SU-DHL-6 (cell line): ENCODE measurements around the gene CC2D1A.

ENCODE experiments used
- H2AFZ ChIP-seq: fragments of 200-600 bp; sonication (generic); 2 replicates; pipeline ENCODE4 v1.6.1; 2014; ENCODE audit warnings: low read depth, mild to moderate bottlenecking, moderate library complexity, mixed read lengths, antibody characterized with exemption, low read length; ENCODE audit not compliant: severe bottlenecking
- H3F3A ChIP-seq: fragments of 200-600 bp; shearing (Covaris generic); 2 replicates; pipeline ENCODE4 v1.6.0; 2016; ENCODE audit warnings: antibody characterized with exemption, mild to moderate bottlenecking; ENCODE audit not compliant: insufficient read depth
- H3K27ac ChIP-seq: fragments of 200-600 bp; sonication (generic); 2 replicates; pipeline ENCODE4 v1.5.1; 2016; ENCODE audit warnings: low read depth, mild to moderate bottlenecking, low read length, moderate library complexity, mixed read lengths
- H3K27me3 ChIP-seq: fragments of 200-600 bp; sonication (generic), shearing (Covaris generic); 2 replicates; pipeline ENCODE4 v1.6.0; 2014; ENCODE audit warnings: mild to moderate bottlenecking, low read length
- H3K36me3 ChIP-seq: fragments of 200-600 bp; sonication (generic); 2 replicates; pipeline ENCODE4 v1.6.1; 2014; ENCODE audit warnings: mild to moderate bottlenecking, low read length, mixed read lengths
- H3K4me2 ChIP-seq: fragments of 300-600, 200-600 bp; shearing (Covaris generic), sonication (generic); 2 replicates; pipeline ENCODE4 v1.6.0; 2014; ENCODE audit warnings: low read length, low read depth, mild to moderate bottlenecking; ENCODE audit not compliant: poor library complexity, severe bottlenecking
- H3K4me3 ChIP-seq: fragments of 200-600 bp; sonication (generic); 2 replicates; pipeline ENCODE4 v1.5.1; 2014; ENCODE audit warnings: antibody characterized with exemption, low read length, mild to moderate bottlenecking, mixed read lengths; ENCODE audit not compliant: insufficient read depth, poor library complexity, severe bottlenecking
- H3K79me2 ChIP-seq: fragments of 200-600 bp; sonication (generic); 2 replicates; pipeline ENCODE4 v1.6.1; 2014; ENCODE audit warnings: mild to moderate bottlenecking, low read length, moderate library complexity; ENCODE audit not compliant: insufficient read depth
- H3K9ac ChIP-seq: fragments of 200-600 bp; sonication (generic); 2 replicates; pipeline ENCODE4 v1.7.0; 2014; ENCODE audit warnings: mild to moderate bottlenecking, low read length
- H3K9me2 ChIP-seq: fragments of 200-600 bp; sonication (generic); replicated peaks from 2 replicates; pipeline ENCODE4 v1.6.1; 2014; ENCODE audit warnings: low read length; ENCODE audit not compliant: insufficient read depth
- H3K9me3 ChIP-seq: fragments of 200-600 bp; sonication (generic); 2 replicates; pipeline ENCODE4 v1.6.1; 2014; ENCODE audit warnings: low read length, mixed read lengths; ENCODE audit not compliant: insufficient read depth
- H4K20me1 ChIP-seq: fragments of 200-600 bp; sonication (generic); 2 replicates; pipeline ENCODE4 v1.6.1; 2014; ENCODE audit warnings: low read depth, mild to moderate bottlenecking, antibody characterized with exemption, low read length, moderate library complexity, mixed read lengths
- CTCF ChIP-seq: fragments of 200-600 bp; sonication (generic); IDR thresholded peaks from one replicate; pipeline ENCODE4 v1.5.1; 2017; ENCODE audit warnings: antibody characterized with exemption, mild to moderate bottlenecking, low read length, moderate library complexity; ENCODE audit not compliant: insufficient read depth, poor library complexity, severe bottlenecking
- EZH2phosphoT487 ChIP-seq: fragments of 200-600 bp; sonication (generic), shearing (Covaris generic); conservative IDR thresholded peaks from 2 replicates; pipeline ENCODE4 v1.6.1; 2018; ENCODE audit warnings: mild to moderate bottlenecking, antibody characterized with exemption, low read length, moderate library complexity, mixed read lengths

The CC2D1A gene

GRCh38 chr19:13908674-13909073 lies 2.7 kb downstream of the CC2D1A start:
- H3K27me3 ChIP-seq, result no peaks in the 10 kb centered on the region
- no peak overlapping the region for H3K4me3 ChIP-seq
- H3K27ac ChIP-seq, result no peak overlapping the region
- TF ChIP-seq CTCF (no peak), EZH2phosphoT487 (no peak)
- H3K36me3 ChIP-seq, result no peaks in the 10 kb centered on the region; the same call in 1 of the 2 replicates
- H3K9me2 ChIP-seq, result no peaks in the 10 kb centered on the region
- H2AFZ ChIP-seq, result no peak overlapping the region
- no peak overlapping the region for H3K4me2 ChIP-seq
- peaks cover 4% of the 10 kb centered on the region for H3K79me2 ChIP-seq
- H3F3A ChIP-seq, result 0 out of 2 replicates have a peak, but pooled peaks cover 3% of the 10 kb centered on the region
- H4K20me1 ChIP-seq, result no peaks in the 10 kb centered on the region
- no peaks in the 10 kb centered on the region for H3K9me3 ChIP-seq
- H3K9ac ChIP-seq, result no peak overlapping the region

- Histone ChIP-seq H3K9me2 (no peaks in the 10 kb centered on the region), H3F3A (0 out of 2 replicates have a peak, but pooled peaks cover 3% of the 10 kb centered on the region), H3K4me2 (no peak overlapping the region), H3K79me2 (peaks cover 4% of the 10 kb centered on the region), H3K9ac (no peak overlapping the region), H3K9me3 (no peaks in the 10 kb centered on the region), H4K20me1 (no peaks in the 10 kb centered on the region), H3K36me3 (no peaks in the 10 kb centered on the region; the same call in 1 of the 2 replicates), H2AFZ (no peak overlapping the region), H3K4me3 (no peak overlapping the region), H3K27me3 (no peaks in the 10 kb centered on the region), H3K27ac (no peak overlapping the region)
- no peak for TF ChIP-seq EZH2phosphoT487
- no peak for TF ChIP-seq CTCF
Measured at GRCh38 chr19:13909430-13909829, 3.4 kb downstream of the CC2D1A start.

GRCh38 chr19:13913352-13913751 lies 7.4 kb downstream of the CC2D1A start:
- Histone ChIP-seq H3K36me3 (no peaks in the 10 kb centered on the region; the same call in 1 of the 2 replicates), H3K4me2 (no peak overlapping the region), H3K79me2 (no peaks in the 10 kb centered on the region), H2AFZ (no peak overlapping the region), H4K20me1 (no peaks in the 10 kb centered on the region), H3K9me2 (no peaks in the 10 kb centered on the region), H3K9ac (no peak overlapping the region), H3K9me3 (no peaks in the 10 kb centered on the region), H3F3A (no peaks in the 10 kb centered on the region), H3K27ac (no peak overlapping the region), H3K4me3 (no peak overlapping the region), H3K27me3 (no peaks in the 10 kb centered on the region)
- no peak for TF ChIP-seq EZH2phosphoT487
- no peak for TF ChIP-seq CTCF
